AG08395 (cell line): ENCODE measurements around the gene UBR2.
"Not testable (repeated sequence)": the region's sequence is repeated elsewhere in the genome, so short reads cannot be mapped to it uniquely, and the experiment has no call there.

ENCODE experiments used
- DNase-seq: peaks from one replicate; pipeline ENCODE4 v3.0.0; 2012; ENCODE audit warnings: mixed read lengths, low spot score

The UBR2 gene

DNA sequence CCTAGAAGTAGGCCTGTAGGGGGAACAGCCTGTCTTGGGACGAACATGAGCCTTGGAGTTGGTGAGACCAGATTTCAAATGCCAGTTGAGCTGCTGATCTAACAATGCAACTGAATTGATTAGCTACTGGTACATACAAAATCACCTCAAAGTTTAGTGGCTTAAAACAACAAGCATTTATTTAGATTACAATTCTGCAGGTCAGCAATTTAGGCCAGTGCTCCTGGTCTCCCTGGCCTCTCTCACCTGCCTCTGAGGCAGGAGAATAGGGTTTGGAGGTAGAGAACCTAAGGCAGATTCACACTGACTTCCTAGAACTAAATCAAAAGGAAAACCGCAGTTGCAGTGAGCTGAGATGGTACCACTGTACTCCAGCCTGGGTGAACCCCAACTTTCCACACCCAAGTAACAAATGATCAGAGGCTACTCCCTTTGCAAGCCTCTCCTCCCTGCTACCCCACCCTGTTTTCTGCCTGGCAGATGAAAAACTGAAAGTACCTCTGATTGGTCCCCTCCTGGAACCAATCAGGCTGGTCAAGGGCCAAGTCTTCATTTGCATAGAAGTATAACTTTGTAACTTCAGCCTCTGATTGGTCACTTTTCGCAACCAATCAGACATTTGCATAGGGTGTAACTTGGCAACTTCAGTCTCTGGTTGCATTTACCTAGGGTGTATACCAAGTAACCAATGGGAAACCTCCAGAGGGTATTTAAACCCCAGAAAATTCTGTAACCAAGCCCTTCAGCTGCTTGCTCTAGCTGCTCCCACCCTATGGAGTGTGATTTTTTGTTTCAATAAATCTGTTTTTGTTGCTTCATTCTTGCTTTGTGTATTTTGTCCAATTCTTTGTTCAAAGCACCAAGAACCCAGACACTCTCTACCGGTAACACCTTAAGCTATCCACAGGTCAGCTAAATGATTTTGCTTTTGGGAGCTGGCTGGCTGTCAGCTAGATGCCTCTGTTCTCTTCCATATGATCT lies 8.1 kb upstream of the UBR2 start:
- DNase-seq = no peak

DNA sequence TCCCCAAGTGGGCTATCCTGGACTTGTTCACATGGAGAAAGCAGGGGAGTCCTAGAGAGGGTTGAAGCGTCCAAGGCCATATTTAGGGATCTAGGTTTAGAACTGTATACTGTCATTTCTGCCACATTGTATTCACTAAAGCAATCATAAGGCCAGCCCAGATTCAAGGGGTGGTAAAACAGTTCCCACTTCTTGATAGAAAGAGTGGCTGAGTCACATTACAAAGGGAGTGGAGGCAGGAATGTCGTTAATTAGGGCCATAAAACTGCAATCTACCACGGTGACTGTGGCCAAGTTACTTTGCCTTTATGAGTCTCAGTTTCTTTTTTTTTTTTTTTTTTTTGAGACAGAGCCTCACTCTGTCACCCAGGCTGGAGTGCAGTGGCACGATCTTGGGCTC lies 7.4 kb upstream of the UBR2 start:
- no peak for DNase-seq

DNA sequence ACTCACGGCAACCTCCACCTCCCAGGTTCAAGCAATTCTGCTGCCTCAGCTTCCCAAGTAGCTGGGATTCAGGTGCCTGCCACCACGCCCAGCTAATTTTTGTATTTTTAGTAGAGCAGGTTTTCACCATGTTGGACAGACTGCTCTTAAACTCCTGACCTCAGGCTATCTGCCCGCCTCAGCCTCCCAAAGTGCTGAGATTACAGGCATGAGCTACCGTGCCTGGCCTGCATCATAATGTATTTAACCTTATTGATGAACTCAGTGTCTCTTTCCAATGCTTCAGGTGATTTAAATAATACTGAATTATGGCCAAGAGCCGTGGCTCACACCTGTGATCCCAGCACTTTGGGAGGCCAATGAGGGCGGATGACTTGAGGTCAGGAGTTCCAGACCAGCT lies 4.6 kb upstream of the UBR2 start:
- not testable (repeated sequence) for DNase-seq

DNA sequence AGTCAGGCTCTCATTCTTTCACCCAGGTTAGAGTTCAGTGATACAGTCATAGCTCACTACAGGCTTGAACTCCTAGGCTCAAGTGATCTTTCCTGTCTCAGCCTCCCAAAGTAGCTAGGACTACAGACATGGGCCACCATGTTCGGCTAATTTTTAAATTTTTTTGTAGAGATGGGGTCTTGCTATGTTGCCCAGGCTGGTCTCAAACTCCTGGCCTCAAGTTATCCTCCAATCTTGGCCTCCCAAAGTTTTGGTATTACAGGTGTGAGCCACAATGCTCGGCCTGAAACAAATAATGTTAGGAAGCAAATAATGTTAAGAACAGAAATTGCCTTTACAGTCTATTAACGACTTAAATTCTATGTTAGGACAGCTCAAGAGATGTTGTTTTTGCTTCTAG lies 1.8 kb upstream of the UBR2 start:
- DNase-seq = no peak

DNA sequence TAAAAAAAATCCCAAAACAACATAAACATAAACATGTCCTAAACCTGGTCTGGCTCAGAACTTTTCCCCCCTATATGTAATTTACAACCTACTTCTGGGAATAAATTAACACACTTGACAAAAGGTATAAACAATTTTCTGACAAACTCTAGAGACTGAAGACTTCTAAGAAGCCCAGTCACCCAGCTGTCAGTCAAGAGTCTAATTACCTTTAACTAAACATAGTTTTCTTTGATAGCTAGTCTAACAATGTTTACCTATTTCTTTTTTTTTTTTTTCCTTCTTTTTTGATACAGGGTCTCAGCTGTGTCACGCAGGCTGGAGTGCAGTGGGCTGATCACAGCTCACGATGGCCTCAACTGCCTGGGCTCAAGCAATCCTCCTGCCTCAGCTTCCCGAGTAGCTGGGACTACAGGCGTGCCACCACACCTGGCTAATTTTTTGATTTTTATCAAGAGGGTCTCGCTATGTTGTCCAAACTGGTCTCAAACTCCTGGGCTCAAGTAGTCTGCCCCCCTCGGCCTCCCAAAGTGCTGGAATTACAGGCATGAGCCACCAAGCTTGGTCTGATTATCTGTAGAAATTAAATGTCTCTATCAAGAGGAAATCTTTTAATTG lies 932 bp upstream of the UBR2 start:
- no peak for DNase-seq

DNA sequence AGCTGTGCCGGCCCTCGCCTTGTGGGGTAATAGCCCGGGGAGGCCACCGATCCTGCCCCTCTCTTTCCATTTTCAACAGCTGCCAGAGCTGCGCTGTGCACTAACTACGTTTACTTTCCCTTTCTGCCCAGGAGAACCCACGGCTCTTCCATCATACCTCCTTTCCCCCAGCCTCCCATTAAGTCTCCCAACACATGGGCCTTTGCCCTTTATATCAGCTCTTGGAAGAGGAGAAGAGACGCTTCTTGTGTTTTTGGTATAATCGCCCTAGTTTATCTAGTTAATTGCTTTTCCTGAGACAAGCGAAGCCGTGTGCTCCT lies 637 bp downstream of the UBR2 start:
- DNase-seq = no peak

DNA sequence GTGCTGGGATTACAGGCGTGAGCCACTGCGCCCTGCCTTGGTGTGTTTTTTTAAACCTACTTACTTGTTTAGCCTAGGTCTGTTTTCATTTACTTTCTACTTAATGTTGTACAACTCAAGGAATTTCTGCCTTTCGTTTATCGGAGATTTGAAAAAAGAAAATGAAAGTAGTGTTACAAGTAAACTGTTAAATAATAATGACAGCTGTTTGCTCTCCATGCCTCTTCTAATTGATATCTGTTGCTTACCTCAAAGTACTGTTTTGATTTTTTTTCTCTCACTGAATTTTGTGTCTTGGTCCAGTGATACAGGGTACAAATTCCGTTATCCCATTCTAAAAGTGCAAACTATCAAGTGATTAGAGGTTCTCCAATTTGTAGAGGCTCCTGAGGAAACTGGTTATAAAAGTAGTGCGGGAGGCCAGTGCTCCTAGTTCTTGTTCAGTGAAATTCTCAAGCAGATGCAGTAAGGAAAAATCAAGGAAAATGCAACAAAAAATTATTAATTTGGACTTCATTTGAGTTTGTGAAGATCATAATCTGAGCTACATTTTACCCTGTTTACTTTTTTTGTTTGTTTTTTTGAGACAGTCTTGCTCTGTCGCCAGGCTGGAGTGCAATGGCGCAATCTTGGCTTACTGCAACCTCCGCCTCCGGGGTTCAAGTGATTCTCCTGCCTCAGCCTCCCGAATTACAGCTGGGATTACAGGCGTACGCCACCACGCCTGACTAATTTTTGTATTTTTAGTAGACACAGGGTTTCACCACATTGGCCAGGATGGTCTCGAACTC lies 2.2 kb downstream of the UBR2 start:
- no peak for DNase-seq

DNA sequence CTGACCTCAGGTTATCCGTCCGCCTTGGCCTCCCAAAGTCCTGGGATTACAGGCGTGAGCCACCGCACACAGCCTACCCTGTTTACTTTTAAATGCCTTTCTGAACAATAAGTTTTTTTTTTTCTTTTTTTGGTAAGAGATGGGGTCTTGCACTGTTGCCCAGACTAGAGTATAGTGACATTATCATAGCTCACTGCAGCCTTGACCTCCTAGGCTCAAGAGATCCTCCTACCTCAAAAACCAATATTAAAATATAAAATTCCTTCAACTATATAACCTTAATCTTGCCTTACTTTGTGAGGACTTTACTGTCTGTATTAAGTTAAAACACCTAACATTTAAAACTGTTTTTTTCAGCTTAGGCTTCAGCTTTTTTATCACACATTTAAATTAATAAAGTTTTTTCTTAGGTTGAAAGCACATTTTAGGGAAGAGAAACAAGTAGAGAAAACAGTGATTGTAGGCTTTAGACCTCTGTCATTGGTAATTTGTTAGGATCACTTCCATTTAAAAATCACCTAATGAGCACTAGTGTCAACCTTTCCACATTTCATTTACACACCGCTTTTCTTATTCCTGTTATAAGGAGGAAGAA lies 2.9 kb downstream of the UBR2 start:
- DNase-seq = no peak

DNA sequence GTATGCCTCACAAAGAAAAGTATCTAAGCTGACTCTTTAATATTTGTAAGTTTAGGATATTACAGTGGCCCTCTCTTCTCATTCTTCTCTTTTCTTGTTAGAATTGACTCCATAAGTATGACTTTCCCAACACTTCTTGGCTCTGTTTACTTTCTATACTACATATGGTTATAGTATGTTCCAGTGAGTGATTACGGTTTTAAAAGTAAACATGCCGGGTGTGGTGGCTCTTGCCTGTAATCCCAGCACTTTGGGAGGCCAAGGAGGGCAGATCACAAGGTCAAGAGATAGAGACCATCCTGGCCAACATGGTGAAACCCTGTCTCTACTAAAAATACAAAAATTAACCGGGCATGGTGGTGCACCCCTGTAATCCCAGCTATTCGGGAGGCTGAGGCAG lies 3.4 kb downstream of the UBR2 start:
- not testable (repeated sequence) for DNase-seq

DNA sequence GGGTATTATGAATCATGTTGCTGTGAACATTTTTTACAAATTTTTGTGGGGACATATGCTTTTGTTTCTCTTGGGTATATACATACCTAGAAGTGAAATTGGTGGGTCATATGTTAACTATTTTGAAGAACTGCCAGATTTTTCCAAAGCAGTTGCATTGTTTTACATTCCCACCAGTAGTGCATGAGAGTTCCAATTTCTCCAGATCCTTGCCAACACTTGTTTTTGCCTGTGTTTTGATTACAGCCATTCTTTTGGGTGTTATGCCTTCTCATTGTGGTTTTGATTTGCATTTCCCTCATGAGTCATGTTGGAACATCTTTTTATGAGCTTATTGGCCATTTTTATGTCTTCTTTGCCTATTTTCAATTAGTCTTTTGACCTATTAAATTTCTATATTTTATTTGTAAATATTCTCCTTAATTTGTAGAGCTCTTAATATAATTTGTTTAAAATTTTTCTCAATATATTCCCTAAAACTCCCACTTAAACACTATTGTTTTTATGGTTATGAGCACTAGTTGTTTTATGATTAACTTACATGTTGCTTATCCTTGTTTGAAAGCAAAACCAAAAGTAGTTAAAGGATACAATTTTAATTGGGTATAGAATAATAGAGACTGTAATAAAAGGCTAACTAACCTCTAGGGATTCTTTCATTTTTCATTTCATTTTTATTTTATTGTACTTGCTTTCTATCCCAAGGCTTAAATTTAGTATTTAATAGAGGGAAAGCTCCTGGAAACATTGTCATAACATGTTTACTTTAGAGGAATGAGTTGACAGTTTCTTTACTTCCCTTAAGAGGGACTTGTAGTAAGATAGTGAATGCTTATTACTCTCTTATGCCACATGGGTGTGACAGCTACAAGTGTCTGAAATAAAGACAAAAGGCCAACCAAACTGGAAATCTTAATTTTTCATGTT lies 5.5 kb downstream of the UBR2 start:
- peak; percentile 48 for DNase-seq

DNA sequence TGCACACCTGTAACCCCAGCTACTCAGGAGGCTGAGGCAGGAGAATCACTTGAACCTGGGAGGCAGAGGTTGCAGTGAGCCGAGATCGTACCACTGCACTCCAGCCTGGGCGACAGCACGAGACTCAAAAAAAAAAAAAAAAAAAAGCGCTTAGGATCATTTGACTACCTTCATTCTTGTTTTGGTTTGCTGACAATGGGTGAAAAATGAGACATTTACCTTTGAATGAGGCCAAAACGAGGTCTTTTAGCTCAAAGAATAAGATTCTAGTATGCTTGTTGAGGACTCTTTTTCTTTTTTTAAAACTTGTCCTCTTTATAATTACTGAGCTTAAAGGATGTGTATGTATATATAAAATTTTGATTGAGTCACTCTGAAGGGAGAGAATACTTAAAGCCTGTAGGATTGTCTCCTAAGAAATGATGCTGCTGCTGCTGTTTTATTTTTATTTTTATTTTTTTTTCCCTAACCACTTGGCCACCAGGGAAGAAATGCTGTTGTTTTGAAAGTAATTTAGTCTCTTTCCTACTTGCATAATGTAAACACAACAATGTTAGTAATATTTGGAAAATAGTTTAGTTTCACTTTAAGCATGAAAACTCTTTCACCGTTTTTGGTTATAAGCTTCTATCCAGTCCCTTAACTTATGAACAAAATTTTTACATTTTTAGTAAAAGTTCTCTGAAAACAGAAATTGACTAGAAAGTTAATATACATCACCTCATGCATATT lies 7.9 kb downstream of the UBR2 start:
- no peak for DNase-seq

DNA sequence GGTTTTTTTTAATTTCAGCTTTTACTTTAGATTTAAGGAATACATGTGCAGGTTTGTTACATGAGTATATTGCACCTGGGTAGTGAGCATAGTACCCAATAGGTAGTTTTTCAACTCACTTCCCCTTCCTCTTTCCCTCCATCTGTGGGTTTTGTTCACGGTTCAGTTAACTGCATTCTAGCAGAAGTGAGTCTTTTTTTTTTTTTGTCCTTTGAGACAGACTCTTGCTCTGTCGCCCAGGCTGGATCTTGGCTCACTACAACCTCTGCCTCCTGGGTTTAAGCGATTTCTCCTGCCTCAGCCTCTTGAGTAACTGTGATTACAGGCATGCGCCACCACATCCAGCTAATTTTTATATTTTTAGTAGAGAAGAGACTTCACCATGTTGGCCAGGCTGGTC lies 8.7 kb downstream of the UBR2 start:
- DNase-seq = no peak

DNA sequence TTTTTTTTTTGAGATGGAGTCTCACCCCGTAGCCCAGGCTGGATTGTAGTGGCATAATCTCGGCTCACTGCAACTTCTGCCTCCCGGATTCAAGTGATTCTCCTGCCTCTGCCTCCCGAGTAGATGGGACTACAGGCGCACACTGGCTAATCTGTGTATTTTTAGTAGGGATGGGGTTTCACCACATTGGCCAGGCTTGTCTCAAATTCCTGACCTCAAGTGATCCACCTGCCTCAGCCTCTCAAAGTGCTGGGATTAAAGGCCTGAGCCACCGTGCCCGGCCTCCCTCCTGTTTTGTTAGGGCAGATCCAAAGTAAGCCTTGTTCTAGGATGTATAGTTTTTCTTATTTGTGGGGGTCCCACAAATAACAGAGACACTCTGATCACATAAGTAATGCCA lies 12.7 kb downstream of the UBR2 start:
- DNase-seq = not testable (repeated sequence)

DNA sequence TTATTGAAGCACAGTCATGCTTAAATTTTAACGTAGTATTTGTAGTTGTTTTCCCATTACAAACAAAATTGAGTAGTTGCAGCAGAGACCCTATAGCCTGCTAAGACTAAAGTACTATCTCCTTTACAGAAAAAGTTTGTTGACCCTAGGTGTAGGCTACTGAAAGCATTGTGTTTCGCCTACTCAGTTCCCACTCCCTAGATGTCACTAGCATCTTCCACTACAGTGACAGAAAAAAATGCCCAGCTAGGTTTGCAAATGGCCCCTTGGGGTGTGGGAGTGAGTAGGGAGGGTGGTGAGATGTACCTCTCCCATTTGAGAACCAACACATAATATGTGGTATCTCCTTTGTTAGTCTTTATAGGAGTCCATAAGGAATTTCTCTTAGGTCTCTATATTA lies 34.5 kb downstream of the UBR2 start:
- DNase-seq = no peak

DNA sequence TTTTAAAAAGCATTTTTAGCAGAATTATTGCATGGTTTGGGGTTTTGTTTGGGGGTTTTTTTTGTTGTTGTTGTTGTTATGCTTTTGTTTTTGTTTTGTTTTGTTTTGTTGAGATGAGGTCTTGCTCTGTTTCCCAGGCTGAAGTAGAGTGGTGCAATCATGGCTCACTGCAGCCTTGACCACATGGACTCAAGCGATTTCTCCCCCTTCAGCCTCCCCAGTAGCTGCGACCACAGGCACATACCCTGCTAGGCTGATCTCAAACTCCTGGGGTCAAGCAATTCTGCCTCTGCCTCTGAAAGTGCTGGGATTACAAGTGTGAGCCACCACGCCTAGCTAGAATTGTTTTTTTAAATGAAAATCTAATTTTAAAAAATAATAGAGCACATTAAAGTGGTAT lies 35.7 kb downstream of the UBR2 start:
- no peak for DNase-seq

DNA sequence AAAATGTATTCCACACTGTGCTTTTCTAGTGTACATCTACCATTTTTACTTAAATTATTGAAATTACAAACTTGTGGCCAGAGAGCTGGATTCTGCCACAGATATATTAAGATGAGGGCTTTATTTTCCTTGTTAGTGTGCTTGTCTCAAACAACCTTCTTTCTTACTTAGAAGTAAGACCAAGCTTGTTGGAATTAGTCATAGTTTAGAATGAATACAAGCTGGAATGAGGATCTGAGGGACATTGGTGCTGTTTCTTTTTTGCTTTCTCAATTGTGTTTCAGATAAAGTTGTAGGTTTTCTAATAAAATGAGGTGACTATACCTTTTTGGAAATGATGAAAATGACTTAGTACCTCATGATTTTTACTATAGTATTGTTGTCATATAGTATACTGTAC lies 40.3 kb downstream of the UBR2 start:
- no peak for DNase-seq

DNA sequence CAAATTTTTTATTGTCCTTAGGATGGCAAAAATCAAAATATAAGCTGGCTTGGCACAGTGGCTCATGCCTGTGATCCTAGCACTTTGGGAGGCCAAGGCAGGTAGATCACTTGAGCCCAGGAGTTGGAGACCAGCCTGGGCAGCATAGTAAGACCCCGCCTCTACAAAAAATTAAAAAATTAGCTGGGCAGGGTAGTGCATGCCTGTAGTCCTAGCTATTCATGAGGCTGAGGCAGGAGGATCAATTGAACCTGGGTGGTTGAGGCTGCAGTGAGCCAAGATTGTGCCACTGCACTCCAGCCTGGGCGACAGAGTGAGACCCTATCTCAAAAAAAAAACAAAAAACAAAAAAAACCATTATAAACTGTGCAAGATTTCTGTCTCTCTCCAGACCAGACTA lies 40.9 kb downstream of the UBR2 start:
- not testable (repeated sequence) for DNase-seq

DNA sequence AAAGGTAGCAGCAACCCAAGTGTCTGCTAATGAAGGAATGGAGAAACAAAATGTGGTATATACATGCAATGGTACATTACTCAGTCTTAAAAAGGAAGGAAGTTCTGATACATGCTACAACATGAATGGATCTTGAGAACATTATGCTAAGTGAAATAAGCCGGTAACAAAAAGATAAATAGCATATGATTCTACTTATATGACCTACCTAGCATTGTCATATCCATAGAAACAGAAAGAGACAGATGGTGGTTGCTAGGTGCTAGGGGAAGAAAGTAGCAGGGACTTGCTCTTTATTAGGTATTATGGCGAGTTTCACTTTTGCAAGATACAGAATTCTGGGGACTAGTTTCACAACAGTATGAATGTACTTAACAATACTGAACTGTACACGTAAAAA lies 46.6 kb downstream of the UBR2 start:
- DNase-seq = no peak

DNA sequence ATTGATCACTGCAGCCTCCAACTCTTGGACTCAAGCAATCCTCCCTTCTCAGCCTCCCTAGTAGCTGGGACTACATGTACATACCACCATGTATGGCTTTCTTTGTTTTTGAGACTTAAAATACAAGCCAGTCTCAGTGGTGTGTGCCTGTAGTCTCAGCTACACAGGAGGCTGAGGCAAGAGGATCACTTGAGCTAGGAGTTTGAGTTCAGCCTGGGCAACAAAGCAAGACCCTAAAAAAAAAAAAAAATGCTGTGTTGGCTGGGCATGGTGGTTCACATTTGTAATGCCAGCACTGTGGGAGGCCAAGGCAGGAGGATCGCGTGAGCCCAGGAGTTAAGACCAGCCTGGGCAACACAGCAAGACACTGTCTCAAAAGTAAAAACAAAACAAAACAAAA lies 51.7 kb downstream of the UBR2 start:
- no peak for DNase-seq

DNA sequence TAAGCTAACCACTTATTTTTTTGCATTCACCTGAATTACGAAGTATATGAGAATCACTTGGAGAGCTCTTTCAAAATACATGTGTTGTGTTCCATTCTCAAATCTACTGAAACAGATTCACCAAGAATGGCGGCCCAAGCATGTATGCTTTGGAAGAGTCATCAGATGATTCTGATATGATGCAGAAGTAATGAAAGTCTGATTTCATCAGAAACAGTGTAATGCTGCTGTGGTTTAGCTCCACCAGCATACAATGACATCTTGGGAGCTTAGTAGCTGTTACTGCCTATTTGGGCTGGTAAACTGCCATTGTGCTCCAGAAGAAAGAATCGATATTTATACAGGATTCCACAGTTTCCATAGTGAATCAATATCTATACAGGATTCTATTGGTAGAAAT lies 52.9 kb downstream of the UBR2 start:
- DNase-seq = peak; percentile 9

DNA sequence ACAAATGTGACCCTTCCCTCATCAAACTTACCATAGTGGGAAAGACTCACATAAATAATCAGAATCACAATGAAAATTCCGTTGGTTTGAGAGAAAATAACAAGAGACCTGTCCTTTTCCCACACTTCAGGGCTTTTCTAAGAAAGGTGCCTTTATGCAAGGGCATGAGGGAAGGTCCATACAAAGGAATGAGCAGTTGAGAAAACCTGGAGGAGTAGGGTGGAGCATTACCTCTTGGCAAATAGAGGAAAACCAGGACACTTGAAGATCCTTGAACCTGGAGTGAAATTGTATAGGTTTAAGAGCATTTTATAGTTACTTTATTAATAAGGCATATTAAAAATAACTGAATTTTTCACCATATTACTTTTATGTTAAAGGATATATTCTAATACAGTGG lies 54.3 kb downstream of the UBR2 start:
- DNase-seq = no peak
